Measurements from ENCODE around the gene WDHD1.
"Not testable (repeated sequence)": the region's sequence is repeated elsewhere in the genome, so short reads cannot be mapped to it uniquely, and the experiment has no call there.

The WDHD1 gene

GRCh38 chr14:54901380-54902142 is 125.3 kb downstream of the WDHD1 start:
- TF ChIP-seq CTCF (conservative IDR thresholded peaks at IDR 0.05; ENCODE audit: low read depth, low read length) = no peak
- peak overlapping the region; percentile 84 for H3K4me3 ChIP-seq (ENCODE audit: low read depth, low read length)
- peak; percentile 26 for DNase-seq (ENCODE audit: low read depth)

GRCh38 chr14:54899573-54899972 is 127.3 kb downstream of the WDHD1 start:
- H3K4me3 ChIP-seq (ENCODE audit: low read depth, low read length) = no peak overlapping the region
- TF ChIP-seq CTCF (conservative IDR thresholded peaks at IDR 0.05; ENCODE audit: low read depth, low read length) = no peak
- DNase-seq (ENCODE audit: low read depth) = no peak

GRCh38 chr14:54897809-54898555 is 128.9 kb downstream of the WDHD1 start:
- peak; percentile 35 for DNase-seq (ENCODE audit: low read depth)
- not testable (repeated sequence) for H3K4me3 ChIP-seq (ENCODE audit: low read depth, low read length)

- H3K4me3 ChIP-seq (ENCODE audit: low read depth, low read length) = no peak overlapping the region
- TF ChIP-seq CTCF (conservative IDR thresholded peaks at IDR 0.05; ENCODE audit: low read depth, low read length) = no peak
- no peak for DNase-seq (ENCODE audit: low read depth)
Measured at GRCh38 chr14:54895683-54896082, 131.2 kb downstream of the WDHD1 start.

GRCh38 chr14:54894995-54895394 is 131.9 kb downstream of the WDHD1 start:
- no peak for TF ChIP-seq CTCF (conservative IDR thresholded peaks at IDR 0.05; ENCODE audit: low read depth, low read length)
- H3K4me3 ChIP-seq (ENCODE audit: low read depth, low read length) = no peak overlapping the region
- peak; percentile 62 for DNase-seq (ENCODE audit: low read depth)

GRCh38 chr14:54893151-54893760 is 133.6 kb downstream of the WDHD1 start:
- peak; percentile 82 for DNase-seq (ENCODE audit: low read depth)
- TF ChIP-seq CTCF (conservative IDR thresholded peaks at IDR 0.05; ENCODE audit: low read depth, low read length) = peak; percentile 77
- no peak overlapping the region for H3K4me3 ChIP-seq (ENCODE audit: low read depth, low read length)

- no peak for TF ChIP-seq CTCF (conservative IDR thresholded peaks at IDR 0.05; ENCODE audit: low read depth, low read length)
- no peak for DNase-seq (ENCODE audit: low read depth)
- H3K4me3 ChIP-seq (ENCODE audit: low read depth, low read length) = no peak overlapping the region
Measured at GRCh38 chr14:54891471-54892245, 135.2 kb downstream of the WDHD1 start.

Measured in choroid plexus epithelial cell (primary cell).